Glomerular endothelial cell (primary cell): Measurements from ENCODE around the gene AKR1D1. TPM values are rescaled to one million over a fixed set of nuclear protein-coding genes. Genes with fewer than 3 reads are reported as not detected.

ENCODE experiments used
- DNase-seq: peaks from one replicate; pipeline ENCODE4 v3.0.0-alpha.2; 2011; ENCODE audit warnings: low read depth, low spot score; ENCODE audit errors: extremely low read depth
- total RNA-seq: library from RNA; depleted of rRNA; stranded (reverse); fragments of >200 nt; gene quantifications from 2 replicates; pipeline ENCODE4 v1.2.3, GENCODE V29; 2015

The AKR1D1 gene
- total RNA-seq, 1 donor from 2014 or later = not detected

DNA sequence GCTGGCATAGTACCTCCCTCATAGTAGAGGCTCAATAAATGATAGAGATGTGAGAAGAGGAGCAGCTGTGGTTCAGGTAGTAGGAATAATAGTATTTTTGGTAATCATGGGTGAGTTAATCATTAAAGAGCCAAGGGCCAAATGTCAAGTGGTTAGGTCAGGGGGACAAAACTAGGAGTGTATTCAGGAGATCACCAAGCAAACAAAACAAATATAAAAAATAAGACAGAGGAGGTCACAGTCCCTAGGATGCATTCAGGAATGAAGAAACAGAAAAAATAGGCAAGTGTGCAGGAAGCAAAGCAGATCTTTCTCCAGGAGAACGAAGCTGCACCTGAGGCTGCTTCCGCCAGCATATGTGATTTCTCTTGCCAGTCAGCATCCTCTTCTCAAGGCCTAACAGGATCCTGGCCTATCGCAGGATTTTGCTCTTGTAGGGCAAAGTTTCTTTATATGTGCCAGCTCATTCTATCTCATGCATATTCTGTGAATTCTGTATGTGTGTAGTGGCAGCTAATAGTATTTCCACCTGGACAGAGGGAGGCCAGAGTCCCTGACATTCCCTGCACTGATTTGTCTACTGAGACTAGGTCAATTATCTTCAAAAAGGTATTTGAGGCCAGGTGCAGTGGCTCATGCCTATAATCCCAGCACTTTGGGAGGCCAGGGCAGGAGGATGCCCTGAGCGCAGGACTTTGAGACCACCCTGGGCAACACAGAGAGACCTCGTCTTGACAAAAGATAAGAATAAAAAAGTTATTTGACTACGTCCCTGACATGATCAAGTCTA, 82.7 kb downstream of the AKR1D1 start:
- DNase-seq = no peak

DNA sequence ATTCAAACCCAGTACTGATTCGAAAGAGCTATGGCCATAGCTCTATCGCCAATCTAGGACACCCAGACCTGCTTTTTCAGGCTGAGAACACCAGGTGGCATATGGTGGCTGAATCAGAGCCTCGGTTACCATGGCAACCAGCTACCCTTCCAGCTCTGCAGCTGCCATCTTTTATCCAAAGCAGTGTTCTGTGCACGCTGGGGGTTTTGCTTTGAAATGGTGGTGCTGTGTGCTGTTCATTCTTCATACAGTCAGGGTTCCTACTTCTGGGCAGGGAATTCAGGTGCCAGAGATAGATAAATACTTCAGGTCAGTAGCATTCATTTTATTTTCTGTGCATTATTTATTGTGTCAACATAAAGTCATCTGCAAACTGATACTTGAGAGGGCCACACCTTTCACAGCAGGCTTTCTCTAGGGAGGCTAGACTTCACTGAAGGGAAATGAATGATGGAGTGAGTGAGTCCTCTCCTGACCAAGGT, 85.4 kb downstream of the AKR1D1 start:
- DNase-seq = peak; percentile 73

DNA sequence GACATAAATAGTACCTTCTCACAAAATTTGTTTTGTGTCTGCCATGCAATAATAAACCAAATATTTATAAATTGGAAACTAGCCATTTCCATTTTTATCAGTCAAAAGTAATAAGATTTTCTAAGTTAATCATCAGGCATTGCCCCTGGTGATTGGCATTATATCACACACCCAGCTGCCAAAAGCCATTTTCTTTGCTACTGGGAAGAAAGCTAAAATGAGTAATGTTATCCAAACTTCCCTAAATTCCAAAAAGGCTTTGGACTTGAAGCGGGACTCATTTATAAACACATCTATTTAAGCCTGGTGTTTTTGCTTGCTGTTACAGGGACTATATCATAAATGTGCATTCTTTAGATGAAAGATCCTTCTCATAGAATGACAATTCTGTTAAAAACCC, 86.0 kb downstream of the AKR1D1 start:
- DNase-seq = no peak

GRCh38 chr7:138163800-138164199, 87.5 kb downstream of the AKR1D1 start:
- DNase-seq = no peak

- DNase-seq = no peak
Measured at GRCh38 chr7:138164804-138165203, 88.5 kb downstream of the AKR1D1 start.

GRCh38 chr7:138166681-138167080, 90.4 kb downstream of the AKR1D1 start:
- no peak for DNase-seq

GRCh38 chr7:138167222-138167621, 91.0 kb downstream of the AKR1D1 start:
- peak; percentile 56 for DNase-seq

- no peak for DNase-seq
Measured at GRCh38 chr7:138167869-138168296, 91.6 kb downstream of the AKR1D1 start.

Other genes starting within 250 kb of the AKR1D1 start
- 1.4 and 6.2 TPM in 2 replicates for gene DGKI, start 229.5 kb upstream of the AKR1D1 start, total RNA-seq
- gene CREB3L2, start 74.4 kb upstream of the AKR1D1 start, total RNA-seq = 36.0 and 56.1 TPM in 2 replicates